ENCODE data around the gene TUBA8.
A peak's percentile ranks its signal among the peaks of the same experiment; 100 is the strongest.
"Not testable (repeated sequence)": the region's sequence is repeated elsewhere in the genome, so short reads cannot be mapped to it uniquely, and the experiment has no call there.

TUBA8 gene

GRCh38 chr22:18108187-18108586 is 2.4 kb upstream of the TUBA8 start:
- no peak for DNase-seq

GRCh38 chr22:18109410-18110193 is 1.0 kb upstream of the TUBA8 start:
- DNase-seq = no peak

- no peak for DNase-seq
Observed at GRCh38 chr22:18110954-18111758, 547 bp downstream of the TUBA8 start.

GRCh38 chr22:18111759-18112330 is 1.2 kb downstream of the TUBA8 start:
- no peak for DNase-seq

- DNase-seq = no peak
Observed at GRCh38 chr22:18112440-18112839, 1.8 kb downstream of the TUBA8 start.

GRCh38 chr22:18113680-18114394 is 3.2 kb downstream of the TUBA8 start:
- peak; percentile 83 for DNase-seq

GRCh38 chr22:18114495-18114894 is 3.9 kb downstream of the TUBA8 start:
- no peak for DNase-seq

GRCh38 chr22:18114976-18115652 is 4.5 kb downstream of the TUBA8 start:
- DNase-seq = no peak

- DNase-seq = no peak
Observed at GRCh38 chr22:18115906-18116371, 5.3 kb downstream of the TUBA8 start.

GRCh38 chr22:18116634-18117033 is 6.0 kb downstream of the TUBA8 start:
- DNase-seq = no peak

GRCh38 chr22:18118345-18118915 is 7.8 kb downstream of the TUBA8 start:
- DNase-seq = no peak

GRCh38 chr22:18119409-18120110 is 9.0 kb downstream of the TUBA8 start:
- peak; percentile 30 for DNase-seq

- DNase-seq = no peak
Observed at GRCh38 chr22:18120857-18121256, 10.2 kb downstream of the TUBA8 start.

GRCh38 chr22:18121506-18121905 is 10.9 kb downstream of the TUBA8 start:
- DNase-seq = no peak

- DNase-seq = no peak
Observed at GRCh38 chr22:18121954-18122554, 11.4 kb downstream of the TUBA8 start.

- DNase-seq = not testable (repeated sequence)
Observed at GRCh38 chr22:18123476-18124025, 12.9 kb downstream of the TUBA8 start.

- no peak for DNase-seq
Observed at GRCh38 chr22:18126606-18127005, 16.0 kb downstream of the TUBA8 start.

- DNase-seq = no peak
Observed at GRCh38 chr22:18130018-18130417, 19.4 kb downstream of the TUBA8 start.

- DNase-seq = no peak
Observed at GRCh38 chr22:18130699-18131429, 20.3 kb downstream of the TUBA8 start.

GRCh38 chr22:18133452-18133851 is 22.8 kb downstream of the TUBA8 start:
- DNase-seq = no peak

Data from GDM1 (cell line).